Astrocyte of the spinal cord (primary cell): ENCODE measurements around the gene NPHP4.

Experiments used
- DNase-seq: peaks from one replicate; pipeline ENCODE4 v3.0.0; 2011; ENCODE audit warnings: low read depth, low spot score
- H3K4me3 ChIP-seq: 2 replicates; pipeline ENCODE4 v1.5.1; 2011; ENCODE audit warnings: low read depth, mild to moderate bottlenecking, low read length, moderate library complexity
- in situ Hi-C: cut with HindIII; loops from 2 replicates; pipeline ENCODE4 v1.10.0; 2017; ENCODE audit warnings: low sequenced_read_pairs
- TF ChIP-seq, protein P1 (sequence below): IDR thresholded peaks from 2 replicates; pipeline ENCODE4 v1.5.1; 2012; ENCODE audit warnings: low read depth, mild to moderate bottlenecking, low read length, inconsistent platforms

NPHP4 gene

GRCh38 chr1:5860277-5860676 lies 131.9 kb downstream of the NPHP4 start:
- in situ Hi-C loops = no loop called here
- no peak overlapping the region for H3K4me3 ChIP-seq
- TF ChIP-seq, protein P1, sequence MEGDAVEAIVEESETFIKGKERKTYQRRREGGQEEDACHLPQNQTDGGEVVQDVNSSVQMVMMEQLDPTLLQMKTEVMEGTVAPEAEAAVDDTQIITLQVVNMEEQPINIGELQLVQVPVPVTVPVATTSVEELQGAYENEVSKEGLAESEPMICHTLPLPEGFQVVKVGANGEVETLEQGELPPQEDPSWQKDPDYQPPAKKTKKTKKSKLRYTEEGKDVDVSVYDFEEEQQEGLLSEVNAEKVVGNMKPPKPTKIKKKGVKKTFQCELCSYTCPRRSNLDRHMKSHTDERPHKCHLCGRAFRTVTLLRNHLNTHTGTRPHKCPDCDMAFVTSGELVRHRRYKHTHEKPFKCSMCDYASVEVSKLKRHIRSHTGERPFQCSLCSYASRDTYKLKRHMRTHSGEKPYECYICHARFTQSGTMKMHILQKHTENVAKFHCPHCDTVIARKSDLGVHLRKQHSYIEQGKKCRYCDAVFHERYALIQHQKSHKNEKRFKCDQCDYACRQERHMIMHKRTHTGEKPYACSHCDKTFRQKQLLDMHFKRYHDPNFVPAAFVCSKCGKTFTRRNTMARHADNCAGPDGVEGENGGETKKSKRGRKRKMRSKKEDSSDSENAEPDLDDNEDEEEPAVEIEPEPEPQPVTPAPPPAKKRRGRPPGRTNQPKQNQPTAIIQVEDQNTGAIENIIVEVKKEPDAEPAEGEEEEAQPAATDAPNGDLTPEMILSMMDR = no peak
- DNase-seq = no peak

GRCh38 chr1:5859766-5860165 lies 132.5 kb downstream of the NPHP4 start:
- no peak overlapping the region for H3K4me3 ChIP-seq
- in situ Hi-C loops = no loop called here
- TF ChIP-seq, protein P1 = no peak
- no peak for DNase-seq

- no peak for DNase-seq
Observed at GRCh38 chr1:5858844-5859407, 133.3 kb downstream of the NPHP4 start.

DNA sequence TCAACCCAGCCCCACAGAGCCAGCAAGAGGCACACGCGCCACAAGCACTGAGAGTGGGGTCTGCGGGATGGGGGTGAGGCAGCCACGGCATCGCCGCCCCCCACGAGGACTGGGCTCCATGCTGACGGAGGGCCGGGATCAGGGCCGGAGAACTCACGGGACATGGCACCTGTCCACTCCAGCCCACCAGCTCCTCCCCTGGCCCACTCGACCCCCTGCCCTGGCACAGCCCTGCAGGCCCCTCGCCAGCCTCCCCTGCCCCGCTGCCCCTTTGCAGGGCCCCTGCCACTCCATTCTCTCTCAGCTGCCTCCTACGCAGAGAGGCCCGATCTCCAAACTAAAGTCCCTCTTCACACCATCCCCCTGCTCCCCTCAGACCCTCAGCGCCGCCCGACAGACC lies 134.0 kb downstream of the NPHP4 start:
- TF ChIP-seq, protein P1 = no peak
- no peak for DNase-seq
- H3K4me3 ChIP-seq = no peak overlapping the region
- in situ Hi-C loops = no loop called here

More at GRCh38 chr1:5858844-5859407, 133.3 kb downstream of the NPHP4 start:
- H3K4me3 ChIP-seq = no peak overlapping the region
- in situ Hi-C loops = no loop called here
- TF ChIP-seq, protein P1 = no peak

DNA sequence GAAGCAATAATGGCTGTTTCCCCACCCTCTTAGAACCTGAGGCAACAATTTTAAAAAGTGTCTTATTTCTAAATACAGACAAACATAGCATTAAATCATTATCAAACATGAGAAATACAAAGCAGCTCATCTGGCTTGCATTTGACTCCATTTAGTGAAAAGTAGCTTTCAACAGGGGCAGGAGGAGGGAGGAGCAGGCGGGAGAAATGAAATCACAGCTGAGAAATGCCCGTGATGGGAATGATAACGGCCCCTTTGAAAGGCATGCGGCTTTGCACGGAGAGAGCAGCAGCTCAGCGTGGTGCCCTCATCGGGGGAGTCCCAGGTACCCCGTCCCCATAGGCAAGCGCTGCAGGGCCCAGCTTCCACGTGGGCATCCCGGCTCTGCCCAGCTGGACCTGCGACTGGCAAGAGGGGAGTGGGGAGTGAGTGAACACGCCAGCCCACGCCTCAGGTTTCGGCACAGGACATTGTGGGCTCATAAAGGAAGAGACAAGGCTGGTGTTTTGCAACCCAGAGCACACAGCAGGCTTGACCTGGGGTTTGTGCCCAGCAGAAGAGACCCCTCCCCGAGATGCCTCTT lies 134.6 kb downstream of the NPHP4 start:
- H3K4me3 ChIP-seq = no peak overlapping the region
- DNase-seq = no peak
- TF ChIP-seq, protein P1 = no peak
- in situ Hi-C loops = no loop called here

GRCh38 chr1:5857011-5857410 lies 135.2 kb downstream of the NPHP4 start:
- no peak overlapping the region for H3K4me3 ChIP-seq
- in situ Hi-C loops = no loop called here
- TF ChIP-seq, protein P1 = no peak
- no peak for DNase-seq
